ENCODE results near the gene NUCB1.
A peak's percentile ranks its signal among the peaks of the same experiment; 100 is the strongest.
"Not testable (repeated sequence)": the region's sequence is repeated elsewhere in the genome, so short reads cannot be mapped to it uniquely, and the experiment has no call there.

NUCB1 gene

DNA sequence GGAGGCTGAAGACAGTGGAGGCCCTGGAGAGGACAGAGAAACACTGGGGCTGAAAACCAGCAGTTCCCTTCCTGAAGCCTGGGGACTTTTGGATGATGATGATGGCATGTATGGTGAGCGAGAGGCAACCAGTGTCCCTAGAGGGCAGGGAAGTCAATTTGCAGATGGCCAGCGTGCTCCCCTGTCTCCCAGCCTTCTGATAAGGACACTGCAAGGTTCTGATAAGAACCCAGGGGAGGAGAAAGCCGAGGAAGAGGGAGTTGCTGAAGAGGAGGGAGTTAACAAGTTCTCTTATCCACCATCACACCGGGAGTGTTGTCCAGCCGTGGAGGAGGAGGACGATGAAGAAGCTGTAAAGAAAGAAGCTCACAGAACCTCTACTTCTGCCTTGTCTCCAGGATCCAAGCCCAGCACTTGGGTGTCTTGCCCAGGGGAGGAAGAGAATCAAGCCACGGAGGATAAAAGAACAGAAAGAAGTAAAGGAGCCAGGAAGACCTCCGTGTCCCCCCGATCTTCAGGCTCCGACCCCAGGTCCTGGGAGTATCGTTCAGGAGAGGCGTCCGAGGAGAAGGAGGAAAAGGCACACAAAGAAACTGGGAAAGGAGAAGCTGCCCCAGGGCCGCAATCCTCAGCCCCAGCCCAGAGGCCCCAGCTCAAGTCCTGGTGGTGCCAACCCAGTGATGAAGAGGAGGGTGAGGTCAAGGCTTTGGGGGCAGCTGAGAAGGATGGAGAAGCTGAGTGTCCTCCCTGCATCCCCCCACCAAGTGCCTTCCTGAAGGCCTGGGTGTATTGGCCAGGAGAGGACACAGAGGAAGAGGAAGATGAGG lies 26.4 kb upstream of the NUCB1 start:
- peak overlapping the region; percentile 92 for H3K4me3 ChIP-seq (ENCODE audit: low read depth, low read length)

DNA sequence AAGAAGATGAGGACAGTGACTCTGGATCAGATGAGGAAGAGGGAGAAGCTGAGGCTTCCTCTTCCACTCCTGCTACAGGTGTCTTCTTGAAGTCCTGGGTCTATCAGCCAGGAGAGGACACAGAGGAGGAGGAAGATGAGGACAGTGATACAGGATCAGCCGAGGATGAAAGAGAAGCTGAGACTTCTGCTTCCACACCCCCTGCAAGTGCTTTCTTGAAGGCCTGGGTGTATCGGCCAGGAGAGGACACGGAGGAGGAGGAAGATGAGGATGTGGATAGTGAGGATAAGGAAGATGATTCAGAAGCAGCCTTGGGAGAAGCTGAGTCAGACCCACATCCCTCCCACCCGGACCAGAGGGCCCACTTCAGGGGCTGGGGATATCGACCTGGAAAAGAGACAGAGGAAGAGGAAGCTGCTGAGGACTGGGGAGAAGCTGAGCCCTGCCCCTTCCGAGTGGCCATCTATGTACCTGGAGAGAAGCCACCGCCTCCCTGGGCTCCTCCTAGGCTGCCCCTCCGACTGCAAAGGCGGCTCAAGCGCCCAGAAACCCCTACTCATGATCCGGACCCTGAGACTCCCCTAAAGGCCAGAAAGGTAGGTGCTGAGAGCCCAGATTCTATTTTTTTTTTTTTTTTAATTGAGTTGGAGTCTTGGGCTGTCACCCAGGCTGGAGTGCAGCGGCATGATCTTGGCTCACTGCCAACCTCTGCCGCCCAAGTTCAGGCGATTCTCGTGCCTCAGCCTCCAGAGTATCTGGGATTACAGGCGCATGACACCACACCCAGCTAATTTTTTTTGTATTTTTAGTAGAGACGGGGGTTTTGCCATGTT lies 25.6 kb upstream of the NUCB1 start:
- no peak overlapping the region for H3K4me3 ChIP-seq (ENCODE audit: low read depth, low read length)

DNA sequence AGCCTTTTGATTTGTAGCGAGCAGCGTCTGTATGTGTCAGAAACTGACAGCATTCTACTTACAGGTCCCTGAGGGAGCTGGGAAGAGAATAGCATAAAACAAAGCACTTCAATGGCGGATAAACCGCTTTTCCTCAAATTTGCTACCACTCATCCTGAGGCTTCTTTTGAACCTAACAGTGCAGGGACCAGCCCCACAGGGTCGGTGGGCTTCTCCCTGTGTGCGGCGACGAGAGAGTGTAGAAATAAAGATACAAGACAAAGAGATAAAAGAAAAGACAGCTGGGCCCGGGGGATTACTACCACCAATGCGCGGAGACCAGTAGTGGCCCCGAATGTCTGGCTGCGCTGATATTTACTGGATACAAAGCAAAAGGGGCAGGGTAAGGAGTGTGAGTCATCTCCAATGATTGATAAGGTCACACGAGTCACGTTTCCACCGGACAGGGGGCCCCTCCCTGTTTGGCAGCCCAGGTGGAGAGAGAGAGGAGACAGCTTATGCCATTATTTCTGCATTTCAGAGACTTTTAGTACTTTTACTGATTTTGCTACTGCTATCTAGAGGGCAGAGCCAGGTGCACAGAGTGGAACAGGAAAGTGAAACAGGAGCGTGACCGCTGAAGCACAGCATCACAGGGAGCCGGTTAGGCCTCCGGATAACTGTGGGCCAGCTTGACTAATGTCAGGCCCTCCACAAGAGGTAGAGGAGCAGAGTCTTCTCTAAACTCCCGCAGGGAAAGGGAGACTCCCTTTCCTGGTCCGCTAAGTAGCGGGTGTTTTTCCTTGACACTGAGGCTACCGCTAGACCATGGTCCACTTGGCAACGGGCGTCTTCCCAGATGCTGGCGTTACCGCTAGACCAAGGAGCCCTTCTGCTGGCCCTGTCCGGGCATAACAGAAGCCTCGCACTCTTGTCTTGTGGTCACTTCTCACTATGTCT lies 23.8 kb upstream of the NUCB1 start:
- not testable (repeated sequence) for H3K4me3 ChIP-seq (ENCODE audit: low read depth, low read length)

DNA sequence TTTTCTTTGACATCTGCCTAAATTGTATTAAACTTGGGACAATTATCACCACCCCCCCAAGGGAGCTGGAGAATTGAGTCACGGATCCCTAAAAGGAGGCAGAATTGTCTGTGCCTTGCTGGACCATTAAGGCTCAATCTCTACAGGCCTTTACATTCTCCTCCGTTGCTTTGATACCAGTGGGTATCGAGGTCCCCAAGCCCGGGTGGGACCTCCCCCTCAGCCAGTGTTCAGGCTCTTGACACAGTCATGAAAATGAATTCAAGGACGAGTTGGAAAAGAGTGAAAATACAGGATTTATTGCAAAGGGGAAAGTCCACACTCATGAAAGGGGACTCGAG lies 22.3 kb upstream of the NUCB1 start:
- no peak overlapping the region for H3K4me3 ChIP-seq (ENCODE audit: low read depth, low read length)

DNA sequence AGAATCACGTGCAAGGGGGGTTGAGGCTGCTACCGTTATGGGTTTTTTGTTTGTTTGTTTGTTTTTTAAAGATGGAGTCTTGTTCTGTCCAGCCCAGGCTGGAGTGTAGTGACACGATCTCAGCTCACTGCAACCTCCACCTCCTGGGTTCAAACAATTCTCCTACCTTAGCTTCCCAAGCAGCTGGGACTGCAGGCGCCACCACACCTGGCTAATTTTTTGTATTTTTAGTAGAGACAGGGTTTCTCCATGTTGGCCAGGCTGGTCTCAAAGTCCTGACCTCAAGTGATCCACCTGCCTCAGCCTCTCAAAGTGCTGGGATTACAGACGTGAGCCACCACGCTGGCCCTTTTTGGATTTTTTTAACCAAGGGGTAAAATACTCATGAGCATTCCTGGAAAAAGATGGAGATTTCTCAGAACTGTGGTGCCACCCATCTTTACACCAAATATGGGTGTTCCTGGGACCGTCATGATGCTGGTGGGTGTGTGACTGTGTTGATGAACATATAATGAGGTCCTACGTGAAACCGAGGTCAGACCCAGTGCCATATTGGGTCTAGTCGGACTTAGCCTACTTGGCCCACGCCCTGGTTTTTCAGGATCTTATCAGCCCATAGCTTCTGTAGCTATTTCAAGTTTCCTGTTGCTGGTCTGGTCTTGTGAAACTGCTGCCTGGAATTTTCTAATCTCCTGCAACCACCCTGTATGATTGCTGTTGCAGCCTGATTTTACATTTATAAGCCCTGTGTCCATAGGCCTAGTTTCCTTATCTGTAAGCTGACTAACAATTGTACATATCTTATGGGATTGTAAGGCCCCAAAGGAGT lies 21.7 kb upstream of the NUCB1 start:
- no peak overlapping the region for H3K4me3 ChIP-seq (ENCODE audit: low read depth, low read length)

DNA sequence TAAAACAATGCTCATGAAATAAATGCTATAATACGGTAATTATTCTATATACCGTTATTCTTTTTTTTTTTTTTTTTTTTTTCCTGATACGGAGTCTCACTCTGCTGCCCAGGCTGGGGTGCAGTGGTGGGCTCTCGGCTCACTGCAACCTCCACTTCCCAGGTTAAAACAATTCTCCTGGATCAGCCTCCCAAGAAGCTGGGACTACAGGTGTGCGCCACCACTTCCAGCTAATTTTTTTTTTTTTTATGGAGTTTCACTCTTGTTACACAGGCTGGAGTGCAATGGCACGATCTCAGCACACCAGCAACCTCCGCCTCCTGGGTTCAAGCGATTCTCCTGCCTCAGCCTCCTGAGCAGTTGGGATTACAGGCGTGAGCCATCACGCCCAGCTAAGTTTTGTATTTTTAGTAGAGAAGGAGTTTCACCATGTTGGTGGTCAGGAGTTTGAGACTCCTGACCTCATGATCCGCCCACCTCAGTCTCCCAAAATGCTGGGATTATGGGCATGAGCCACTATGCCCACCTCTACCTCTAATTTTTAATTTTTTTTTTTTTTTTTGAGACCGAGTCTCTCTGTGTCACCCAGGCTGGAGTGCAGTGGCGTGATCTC lies 21.0 kb upstream of the NUCB1 start:
- no peak overlapping the region for H3K4me3 ChIP-seq (ENCODE audit: low read depth, low read length)

DNA sequence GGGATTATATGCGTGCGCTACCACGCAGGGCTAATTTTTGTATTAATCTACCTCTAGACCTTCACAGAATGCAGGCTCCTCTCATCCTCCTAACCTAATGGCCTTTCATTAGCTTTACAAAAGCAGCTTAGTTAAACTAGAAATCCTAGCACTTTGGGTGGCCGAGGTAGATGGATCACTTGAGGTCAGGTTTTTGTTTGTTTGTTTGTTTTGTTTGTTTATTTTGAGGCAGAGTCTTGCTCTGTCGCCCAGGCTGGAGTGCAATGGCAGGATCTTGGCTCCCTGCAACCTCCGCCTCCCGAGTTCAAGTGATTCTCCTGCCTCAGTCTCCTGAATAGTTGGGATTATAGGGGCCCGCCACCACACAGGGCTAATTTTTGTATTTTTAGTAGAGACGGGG lies 20.4 kb upstream of the NUCB1 start:
- not testable (repeated sequence) for H3K4me3 ChIP-seq (ENCODE audit: low read depth, low read length)

DNA sequence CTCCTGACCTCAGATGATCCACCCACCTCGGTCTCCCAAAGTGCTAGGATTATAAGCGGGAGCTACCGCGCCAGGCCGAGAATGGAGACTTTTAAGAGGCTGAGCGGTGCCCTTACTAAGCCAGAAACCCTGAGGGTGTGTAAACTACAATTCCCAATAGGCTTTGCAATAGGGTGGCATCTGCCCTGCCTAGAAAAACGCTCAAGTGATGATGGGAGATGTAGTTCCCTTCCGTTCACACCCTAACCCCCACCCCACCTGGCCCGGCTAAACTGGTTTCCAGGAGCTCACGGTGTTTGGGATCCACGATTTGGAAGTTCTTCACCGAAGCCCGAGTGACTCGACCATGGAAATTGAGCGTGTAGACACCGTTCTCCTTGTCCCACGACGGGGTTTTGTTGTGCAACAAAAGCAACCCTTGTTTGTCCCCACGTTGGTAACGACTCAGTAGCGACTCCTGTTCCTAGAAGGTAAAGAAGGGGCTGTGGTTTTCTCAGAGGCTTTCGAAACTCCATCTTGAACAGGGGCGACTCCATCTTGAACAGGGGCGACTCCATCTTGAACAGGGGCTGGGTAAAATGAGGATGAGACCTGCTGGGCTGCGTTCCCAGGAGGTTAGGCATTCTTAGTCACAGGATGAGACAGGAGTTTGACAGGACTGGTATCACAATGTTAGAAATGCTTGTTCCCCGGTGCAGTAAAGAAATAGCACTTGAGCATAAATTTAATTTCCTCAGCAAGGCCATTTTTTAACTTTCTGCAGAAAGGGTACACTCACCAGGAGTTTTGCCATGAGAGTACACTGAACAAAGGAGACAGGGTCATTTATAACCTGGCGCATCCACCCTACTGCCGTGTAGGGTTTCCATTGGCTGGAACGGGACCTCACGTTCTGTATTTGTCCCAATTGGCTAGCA lies 18.1 kb upstream of the NUCB1 start:
- no peak overlapping the region for H3K4me3 ChIP-seq (ENCODE audit: low read depth, low read length)

DNA sequence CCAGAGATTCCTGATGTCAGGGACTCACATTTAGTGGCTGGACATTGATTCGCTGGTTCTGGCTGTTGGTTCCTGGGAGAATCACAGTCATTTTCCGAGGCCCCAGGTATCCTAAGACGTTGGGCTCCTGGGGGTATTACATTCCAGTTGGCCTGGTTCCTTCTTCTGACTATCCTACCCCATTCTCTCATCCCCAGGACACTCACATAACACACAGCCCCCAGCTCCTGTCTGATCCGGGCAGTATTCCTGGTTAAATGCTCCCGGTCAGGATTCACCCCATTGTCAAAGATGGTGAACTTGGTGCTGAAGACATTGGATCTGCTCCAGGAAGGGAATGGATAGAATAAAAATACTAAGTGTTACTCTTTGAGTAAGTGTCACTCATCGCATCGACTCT lies 16.4 kb upstream of the NUCB1 start:
- no peak overlapping the region for H3K4me3 ChIP-seq (ENCODE audit: low read depth, low read length)

DNA sequence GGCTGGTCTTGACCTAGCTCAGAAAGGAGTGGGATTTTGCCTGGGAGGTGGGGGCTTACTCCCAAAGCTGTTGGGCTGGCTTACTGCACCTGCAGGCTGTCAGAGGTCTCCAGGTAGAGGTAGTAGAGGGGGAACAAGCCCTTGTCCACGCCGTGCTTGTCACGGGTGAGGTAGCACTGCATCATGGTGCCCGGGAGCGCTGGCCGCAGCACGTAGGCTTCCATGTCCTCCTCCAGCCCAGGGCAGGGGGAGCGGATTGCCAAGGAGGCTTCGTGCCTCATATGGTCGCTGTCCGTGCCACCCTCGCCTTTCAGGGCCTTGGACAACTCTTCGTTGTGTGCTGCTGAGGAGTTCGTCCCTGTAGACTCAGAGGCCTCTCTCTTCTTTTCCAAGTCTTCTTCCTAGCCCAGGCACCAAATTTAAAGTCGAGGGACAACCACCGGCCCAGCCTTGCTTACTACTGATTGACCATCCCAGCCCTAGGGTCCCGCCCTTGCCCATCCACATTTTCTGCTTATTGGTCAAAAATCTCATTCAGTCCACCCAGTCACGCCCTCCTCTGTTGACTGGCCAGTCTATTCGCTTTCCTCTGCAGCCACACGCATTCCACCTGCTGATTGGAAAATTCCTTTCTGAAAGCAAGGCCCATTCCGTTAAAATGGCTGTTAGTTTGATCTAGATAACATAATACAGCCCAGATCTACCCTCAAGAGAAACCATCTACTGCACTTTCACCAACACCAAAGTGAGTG lies 12.1 kb upstream of the NUCB1 start:
- H3K4me3 ChIP-seq (ENCODE audit: low read depth, low read length) = no peak overlapping the region

DNA sequence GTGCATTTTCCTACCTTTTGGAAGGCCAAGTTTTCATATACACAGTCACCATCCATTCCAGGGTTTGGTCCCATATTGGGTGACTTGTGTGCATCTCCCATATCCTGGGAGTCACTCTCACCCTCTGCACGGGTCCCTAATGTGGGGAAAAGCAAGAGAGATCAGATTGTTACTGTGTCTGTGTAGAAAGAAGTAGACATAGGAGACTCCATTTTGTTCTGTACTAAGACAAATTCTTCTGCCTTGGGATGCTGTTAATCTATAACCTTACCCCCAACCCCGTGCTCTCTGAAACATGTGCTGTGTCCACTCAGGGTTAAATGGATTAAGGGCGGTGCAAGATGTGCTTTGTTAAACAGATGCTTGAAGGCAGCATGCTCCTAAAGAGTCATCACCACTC lies 10.6 kb upstream of the NUCB1 start:
- H3K4me3 ChIP-seq (ENCODE audit: low read depth, low read length) = not testable (repeated sequence)

DNA sequence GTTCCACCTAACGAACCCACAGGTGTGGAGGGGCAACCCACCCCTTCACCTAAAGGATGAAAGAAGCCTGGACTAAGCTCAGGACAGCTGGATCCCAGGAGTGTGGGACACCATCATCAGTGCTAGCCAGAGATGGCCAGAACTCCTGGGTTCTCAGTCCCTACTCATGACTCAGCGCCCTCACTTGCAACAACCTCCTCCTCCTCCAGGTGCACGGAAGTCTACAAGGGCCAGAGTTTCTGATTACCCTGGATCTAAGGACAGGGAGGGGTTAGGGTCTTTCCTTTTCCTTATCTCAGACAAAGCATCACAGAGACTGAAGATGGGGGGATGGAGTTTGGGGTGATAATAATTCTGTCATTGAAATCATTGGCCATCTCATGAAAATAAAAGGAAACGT lies 9.6 kb upstream of the NUCB1 start:
- H3K4me3 ChIP-seq (ENCODE audit: low read depth, low read length) = no peak overlapping the region

DNA sequence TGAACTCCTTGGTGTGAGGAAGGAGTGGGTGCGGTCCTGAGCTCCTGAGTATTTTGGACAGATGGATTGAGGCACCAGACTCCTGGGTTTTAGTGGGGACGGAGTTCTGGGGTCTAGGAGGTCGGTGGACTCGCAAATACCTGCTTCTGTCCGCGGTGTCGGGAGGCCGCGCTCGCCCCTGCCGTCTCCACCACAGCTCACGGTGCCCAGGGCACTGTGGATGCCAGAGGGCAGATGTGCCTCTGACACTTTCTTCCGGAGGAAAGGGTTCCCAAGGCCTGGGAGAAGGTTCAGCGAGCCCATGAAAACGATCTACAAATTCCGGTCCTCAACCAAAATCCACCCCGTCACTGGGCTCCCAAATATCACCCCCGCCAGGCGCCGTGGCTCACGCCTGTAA lies 4.9 kb upstream of the NUCB1 start:
- no peak overlapping the region for H3K4me3 ChIP-seq (ENCODE audit: low read depth, low read length)

DNA sequence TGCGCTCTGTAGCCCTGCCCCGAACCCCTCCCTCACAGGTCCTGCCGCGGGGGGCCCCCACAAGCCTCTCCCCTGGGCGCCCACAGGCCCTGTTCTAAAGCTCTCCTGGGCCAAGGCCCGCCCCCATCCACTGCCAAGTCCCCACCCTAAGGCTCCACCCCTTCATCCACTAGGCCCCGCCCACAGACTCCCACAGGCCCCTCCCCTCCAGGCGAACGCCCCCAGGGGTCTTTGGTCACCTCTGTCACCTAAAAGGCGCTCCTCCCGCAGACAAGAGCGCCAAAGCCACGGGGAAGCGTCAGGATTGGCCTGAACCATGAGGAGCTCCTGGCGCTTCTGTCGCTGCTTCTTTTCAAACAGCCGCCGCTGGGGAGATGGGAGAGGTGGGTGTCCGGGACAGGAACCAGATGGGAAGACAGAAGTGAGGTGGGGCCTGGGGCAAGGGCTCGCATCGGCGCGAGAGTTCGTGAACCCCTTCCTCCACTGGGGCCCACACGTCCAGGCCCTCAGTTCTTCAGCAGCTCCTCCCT lies 3.9 kb upstream of the NUCB1 start:
- no peak overlapping the region for H3K4me3 ChIP-seq (ENCODE audit: low read depth, low read length)

DNA sequence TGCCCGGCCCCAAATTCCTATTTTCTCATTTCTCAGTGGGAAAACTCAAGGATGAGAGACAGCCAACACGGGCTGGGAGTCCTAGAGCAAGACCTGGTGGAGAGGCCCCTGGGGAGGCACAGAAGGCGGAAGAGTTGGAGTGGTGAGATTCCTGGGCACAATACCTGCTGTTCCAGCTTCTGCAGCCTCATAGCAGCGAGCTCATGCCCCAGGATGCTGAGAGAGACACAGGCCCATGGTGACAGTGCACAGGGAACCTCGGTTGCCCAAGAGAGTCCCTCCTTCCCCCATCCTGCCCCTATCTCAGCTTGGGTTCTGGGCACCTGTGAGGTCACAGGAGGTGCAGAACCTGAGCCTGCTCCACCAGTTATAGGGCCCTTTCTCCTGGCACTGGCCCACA lies 2.9 kb upstream of the NUCB1 start:
- H3K4me3 ChIP-seq (ENCODE audit: low read depth, low read length) = no peak overlapping the region

DNA sequence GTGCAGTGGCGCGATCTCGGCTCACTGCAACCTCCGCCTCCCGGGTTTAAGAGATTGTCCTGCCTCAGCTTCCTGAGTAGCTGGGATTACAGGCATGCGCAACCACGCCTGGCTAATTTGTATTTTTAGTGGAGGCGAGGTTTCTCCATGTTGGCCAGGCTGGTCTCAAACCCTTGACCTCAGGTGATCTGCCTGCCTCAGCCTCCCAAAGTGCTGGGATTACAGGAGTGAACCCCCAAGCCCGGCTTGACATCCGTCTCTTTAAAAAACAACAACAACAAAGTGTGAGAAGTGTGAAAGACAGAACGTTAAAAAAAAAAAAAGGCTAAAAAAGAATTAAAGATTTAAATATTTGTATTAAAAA lies 744 bp upstream of the NUCB1 start:
- H3K4me3 ChIP-seq (ENCODE audit: low read depth, low read length) = peak overlapping the region; percentile 73

DNA sequence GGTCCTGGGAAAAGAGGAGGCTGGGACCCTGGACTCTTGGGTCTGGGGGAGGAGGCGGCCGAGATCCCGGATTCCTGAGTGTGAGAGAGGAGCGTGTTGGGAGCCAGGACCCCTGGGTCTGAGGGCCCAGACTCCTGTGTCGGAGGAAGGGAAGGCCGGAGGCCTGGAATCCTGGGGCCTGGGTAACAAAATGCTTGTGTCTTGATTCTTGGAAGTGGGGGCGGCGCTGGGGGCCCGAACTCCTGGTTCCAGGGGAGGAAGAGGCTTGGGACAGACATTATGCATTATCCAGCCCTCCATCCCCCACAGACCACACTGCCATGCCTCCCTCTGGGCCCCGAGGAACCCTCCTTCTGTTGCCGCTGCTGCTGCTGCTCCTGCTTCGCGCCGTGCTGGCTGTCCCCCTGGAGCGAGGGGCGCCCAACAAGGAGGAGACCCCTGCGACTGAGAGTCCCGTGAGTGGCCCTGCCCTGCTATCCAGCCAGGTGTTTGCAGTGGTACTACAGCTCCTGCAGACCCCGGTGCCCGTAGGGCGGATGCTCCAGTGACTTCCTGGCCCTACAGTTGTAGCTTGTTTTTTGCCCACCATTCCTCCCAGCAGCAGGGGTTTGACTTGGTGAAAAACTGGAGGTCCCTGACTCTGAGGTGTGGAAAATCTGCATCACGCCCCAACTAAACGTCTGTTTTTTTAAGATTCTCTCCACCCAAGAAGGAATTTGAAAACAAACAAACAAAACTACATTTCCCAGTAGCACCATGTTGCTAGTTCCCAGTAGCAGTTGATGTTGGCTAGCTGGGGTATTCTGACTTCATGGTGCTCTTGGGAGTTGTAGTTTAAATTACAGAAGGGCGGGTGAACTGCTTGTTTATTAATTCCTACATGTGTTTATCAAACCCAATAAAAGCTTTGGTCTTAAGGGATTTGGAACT lies 630 bp downstream of the NUCB1 start:
- peak overlapping the region; percentile 73 for H3K4me3 ChIP-seq (ENCODE audit: low read depth, low read length)

All from iPS-11a (cell line).